Mesodermal cell (in vitro differentiated cells): ENCODE data around the gene TNF.

ENCODE experiments used
- H3K27ac ChIP-seq: 2 replicates; pipeline ENCODE4 v1.7.0; 2013; ENCODE audit warnings: mild to moderate bottlenecking, low read depth, low read length, moderate library complexity; ENCODE audit not compliant: severe bottlenecking
- H3K36me3 ChIP-seq: 2 replicates; pipeline ENCODE4 v1.7.1; 2013; ENCODE audit warnings: mild to moderate bottlenecking, low read length, moderate library complexity; ENCODE audit not compliant: control insufficient read depth, insufficient read depth
- H3K4me1 ChIP-seq: one replicate; pipeline ENCODE4 v1.7.1; 2013; ENCODE audit warnings: mild to moderate bottlenecking, low read length; ENCODE audit not compliant: insufficient read depth, control insufficient read depth, poor library complexity, severe bottlenecking
- H3K4me3 ChIP-seq: 2 replicates; pipeline ENCODE4 v1.7.0; 2013; ENCODE audit warnings: low read length, control low read depth, mild to moderate bottlenecking; ENCODE audit not compliant: insufficient read depth, poor library complexity, severe bottlenecking; ENCODE audit errors: extremely low read depth
- H3K9me3 ChIP-seq: 2 replicates; pipeline ENCODE4 v1.7.1; 2013; ENCODE audit warnings: mild to moderate bottlenecking, low read length, moderate library complexity; ENCODE audit not compliant: control insufficient read depth
- WGBS, 2 experiments: methylation state at CpG; one replicate each; pipeline ENCODE4 v1.1.5; 2013; ENCODE audit warnings: missing lambda C conversion rate in 2 of 2; ENCODE audit not compliant: insufficient coverage in 2 of 2; 5-methylcytosine and 5-hydroxymethylcytosine counted together

Gene TNF

DNA sequence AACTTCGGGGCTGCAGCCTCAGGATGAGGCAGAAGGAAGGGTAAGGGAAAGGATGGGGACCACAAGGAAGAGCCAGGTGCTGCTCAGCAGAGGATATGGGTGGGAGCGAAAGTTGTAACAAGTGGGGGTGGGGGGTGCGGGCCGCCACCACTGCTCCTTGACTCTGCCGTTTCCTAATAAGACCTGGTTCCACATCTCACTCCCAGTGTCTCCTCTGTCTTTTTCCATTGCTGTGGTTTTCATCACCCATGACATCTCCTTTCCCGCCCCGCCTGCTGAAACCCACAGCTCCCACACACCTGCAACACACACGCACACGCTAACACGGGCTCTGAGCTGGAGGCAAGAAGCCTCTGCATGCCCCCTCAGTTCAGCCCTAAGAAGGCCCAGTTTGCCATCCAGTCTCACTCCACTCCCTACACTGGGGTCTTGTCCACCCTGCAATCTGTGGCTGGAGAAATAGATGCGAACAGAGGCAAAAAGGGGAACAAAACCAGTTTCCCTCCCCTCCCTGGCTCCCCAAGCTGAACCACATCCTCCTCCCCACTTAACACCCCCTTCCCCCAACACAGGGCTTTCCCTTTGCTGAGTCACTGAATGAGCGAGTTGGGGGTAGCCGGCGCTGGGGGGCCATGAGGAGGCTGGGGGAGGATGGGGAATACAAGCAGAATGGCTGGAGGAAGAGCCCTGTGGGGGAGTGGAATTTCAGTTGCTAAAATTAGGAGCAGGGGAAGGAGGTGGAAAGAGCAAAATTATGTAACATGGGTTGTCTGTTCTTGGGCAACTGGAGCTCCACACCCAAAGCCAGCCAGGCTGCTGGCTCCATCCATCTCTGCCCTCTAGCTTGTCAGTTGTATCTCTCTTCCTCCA, 16.5 kb upstream of the TNF start:
- peaks cover 40% of the 10 kb centered on the region for H3K4me1 ChIP-seq
- H3K27ac ChIP-seq, result peak overlapping the region; percentile 97
- H3K9me3 ChIP-seq, result no peaks in the 10 kb centered on the region
- H3K36me3 ChIP-seq, result peaks cover 36% of the 10 kb centered on the region
- 95 to 97% methylated on average over 6 to 7 of the region's 14 CpGs for WGBS, 2 experiments
- H3K4me3 ChIP-seq, result no peak overlapping the region

DNA sequence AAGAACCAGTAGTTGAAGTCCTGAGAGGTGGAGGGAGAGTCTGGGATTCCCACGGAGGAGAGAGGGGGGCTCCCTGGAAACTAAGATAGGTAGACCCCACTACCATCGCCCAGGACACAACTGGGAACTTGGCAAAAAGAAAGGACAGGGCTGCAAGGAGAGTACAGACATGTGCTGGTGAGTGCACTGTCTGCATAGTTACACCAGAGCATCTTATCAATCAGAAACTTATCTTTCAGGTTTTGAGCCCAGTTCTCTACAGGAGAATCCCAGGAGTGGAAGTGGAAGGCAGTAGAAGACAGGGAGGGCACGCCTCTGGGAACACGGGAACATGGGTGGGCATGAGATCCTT, 15.8 kb upstream of the TNF start:
- H3K4me1 ChIP-seq, result peaks cover 42% of the 10 kb centered on the region
- peaks cover 29% of the 10 kb centered on the region for H3K36me3 ChIP-seq
- H3K4me3 ChIP-seq, result no peak overlapping the region
- 71 to 72% methylated on average over 3 to 4 of the region's 4 CpGs for WGBS, 2 experiments
- H3K9me3 ChIP-seq, result no peaks in the 10 kb centered on the region
- peak overlapping the region; percentile 97 for H3K27ac ChIP-seq

DNA sequence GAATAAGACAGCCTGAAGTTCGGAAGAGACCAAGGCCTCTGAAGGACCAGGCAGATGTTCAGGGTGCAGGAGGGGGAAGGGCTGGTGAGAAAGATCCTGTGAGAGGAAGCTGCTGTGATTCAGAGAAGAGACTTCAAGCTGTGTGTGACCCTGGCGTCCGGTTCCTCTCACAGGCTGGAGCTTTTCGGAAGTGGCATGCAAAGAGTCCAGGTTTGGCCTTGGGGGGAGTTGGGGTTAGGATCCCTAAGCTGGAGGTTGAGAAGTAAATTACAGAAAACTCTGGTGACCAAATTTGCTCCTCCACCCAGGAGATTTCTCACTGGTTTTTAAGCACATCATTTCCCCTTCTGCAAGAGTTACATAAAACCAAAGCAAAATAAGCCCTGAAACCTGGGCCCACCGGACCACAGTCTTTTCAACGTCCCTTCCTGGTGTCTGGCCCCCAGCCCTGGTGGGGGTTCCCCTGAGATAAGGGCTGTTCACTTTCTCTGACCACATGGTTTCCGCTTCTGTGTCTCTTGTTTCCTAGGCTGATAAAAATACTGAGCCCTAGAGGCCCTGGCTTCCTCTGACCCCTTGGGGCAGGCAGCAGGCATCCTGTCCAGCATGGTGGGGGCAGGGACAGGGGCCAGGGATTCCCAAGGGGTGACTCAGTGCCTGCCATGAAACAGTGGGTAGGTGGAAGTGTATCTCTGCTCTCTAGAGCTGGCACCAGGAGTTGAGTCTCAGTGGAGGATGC, 15.2 kb upstream of the TNF start:
- peak overlapping the region; percentile 9 for H3K4me3 ChIP-seq
- no peaks in the 10 kb centered on the region for H3K9me3 ChIP-seq
- H3K36me3 ChIP-seq, result peaks cover 27% of the 10 kb centered on the region
- WGBS, 2 experiments, result 73 to 79% methylated on average over 6 to 7 of the region's 7 CpGs
- H3K27ac ChIP-seq, result peak overlapping the region; percentile 97
- peaks cover 42% of the 10 kb centered on the region for H3K4me1 ChIP-seq

DNA sequence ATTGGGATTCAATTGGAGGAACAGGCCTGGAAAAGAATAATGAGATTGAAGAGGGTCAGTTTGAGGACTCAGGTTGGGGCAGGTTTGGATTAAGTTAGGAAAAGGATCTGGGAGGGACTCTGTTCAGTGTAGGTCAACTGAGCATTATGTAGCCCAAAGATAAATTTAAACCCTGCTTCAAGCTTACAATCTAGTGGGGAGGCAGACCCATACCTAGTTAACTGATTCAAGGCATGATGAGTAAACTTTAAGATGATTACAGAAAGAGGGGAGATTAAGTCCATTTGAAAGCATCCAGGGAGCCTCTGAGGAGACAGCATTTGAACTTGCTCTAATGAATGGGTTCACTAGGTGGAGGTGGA, 14.7 kb upstream of the TNF start:
- H3K4me1 ChIP-seq, result peaks cover 42% of the 10 kb centered on the region
- peak overlapping the region; percentile 97 for H3K27ac ChIP-seq
- no peaks in the 10 kb centered on the region for H3K9me3 ChIP-seq
- H3K36me3 ChIP-seq, result peaks cover 27% of the 10 kb centered on the region
- no peak overlapping the region for H3K4me3 ChIP-seq

DNA sequence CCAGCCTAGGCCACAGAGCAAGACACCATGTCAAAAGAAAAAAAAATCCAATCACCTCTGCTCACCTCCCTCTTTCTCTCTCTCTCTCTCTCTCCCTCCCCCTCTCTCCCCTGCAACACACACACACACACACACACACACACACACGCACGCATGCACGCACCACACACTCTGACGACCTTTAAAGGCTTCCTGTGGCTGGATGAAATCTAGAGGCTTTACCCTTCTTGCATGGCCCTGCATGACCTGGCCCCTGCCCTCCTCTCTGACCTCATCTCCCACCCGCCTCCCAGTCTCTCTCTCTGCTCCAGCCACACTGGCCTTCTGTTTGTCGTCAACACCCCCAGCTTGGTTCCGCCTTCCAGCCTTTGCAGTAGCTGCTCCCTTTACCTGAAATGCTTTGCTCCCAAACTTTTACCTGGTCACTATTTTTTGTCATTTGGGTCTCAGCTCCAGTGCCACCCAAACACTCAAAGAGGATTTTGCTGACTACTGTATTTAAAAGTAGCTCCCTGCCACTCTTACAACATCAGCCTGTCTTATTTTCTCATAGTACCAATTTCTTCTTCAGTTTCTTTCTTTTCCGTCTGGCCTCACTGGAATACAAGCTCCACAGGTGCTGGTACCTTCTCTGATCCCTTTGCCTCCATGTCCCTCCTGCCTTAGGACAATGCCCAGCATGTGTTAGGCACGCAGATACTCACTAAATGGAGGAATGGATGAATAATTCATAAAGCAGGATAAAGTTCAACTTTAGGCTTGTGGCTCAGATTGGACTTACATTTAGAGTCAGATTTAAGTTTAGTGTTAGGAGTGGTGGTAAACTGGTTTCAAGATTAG, 7.6 kb upstream of the TNF start:
- Histone ChIP-seq H3K4me3 (no peak overlapping the region), H3K36me3 (no peaks in the 10 kb centered on the region), H3K27ac (no peak overlapping the region), H3K9me3 (no peaks in the 10 kb centered on the region), H3K4me1 (peaks cover 18% of the 10 kb centered on the region)
- WGBS, 2 experiments, result 66 to 70% methylated on average over 5 to 6 of the region's 9 CpGs

DNA sequence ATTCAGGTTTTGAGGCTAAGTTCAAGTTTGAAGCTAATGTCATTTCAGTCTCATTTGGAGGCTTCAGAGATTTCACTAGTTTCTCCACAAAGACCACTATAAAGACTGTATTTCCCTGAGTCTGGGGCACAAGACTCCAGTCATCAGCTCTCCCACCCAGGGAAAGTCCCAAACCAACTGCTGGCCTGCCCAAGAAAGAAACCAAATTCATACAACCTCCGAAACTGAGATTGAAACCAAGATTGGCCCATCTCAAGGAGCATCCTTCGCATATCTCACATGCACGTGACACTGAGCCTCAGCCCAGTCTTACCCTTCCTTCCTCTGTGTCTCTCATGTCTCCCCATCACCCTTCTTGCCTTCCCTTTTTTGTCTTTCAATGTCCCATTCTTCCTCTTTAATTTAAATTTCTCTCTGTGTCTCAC, 6.8 kb upstream of the TNF start:
- Histone ChIP-seq H3K9me3 (no peaks in the 10 kb centered on the region), H3K4me1 (peaks cover 13% of the 10 kb centered on the region), H3K27ac (no peak overlapping the region), H3K4me3 (no peak overlapping the region), H3K36me3 (no peaks in the 10 kb centered on the region)
- 89 to 94% methylated on average over 3 of the region's 3 CpGs for WGBS, 2 experiments

DNA sequence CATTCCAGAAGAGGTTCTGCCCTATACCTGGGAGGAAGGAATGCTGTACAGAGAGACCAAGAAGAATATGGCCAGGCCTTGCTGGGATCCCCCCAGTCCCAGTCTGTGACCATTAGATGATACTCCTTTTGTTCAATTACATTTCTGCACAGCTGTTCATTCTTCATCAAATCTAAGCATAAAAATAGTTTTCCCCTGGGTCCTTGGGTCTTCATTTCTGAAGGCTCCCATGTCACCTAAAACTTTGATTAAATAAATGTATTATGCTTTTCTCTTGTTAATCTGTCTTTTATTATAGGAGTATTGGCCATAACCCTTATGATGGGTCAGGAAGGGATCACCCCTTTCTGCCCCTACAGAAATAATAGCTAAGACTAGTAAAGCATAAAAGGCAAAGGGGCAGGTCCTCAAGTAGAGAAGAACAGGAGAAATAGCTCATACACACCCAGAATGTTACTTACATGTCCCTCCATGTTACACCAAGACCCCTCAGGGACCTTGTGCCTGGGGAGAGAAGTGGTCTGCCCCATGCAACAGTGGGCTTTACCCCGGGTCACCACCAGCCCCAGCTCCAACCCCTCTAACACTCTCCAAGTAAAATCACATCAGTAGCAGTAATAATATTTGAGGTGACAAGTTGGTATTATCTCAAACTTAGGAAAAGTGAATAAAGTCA, 5.4 kb upstream of the TNF start:
- no peaks in the 10 kb centered on the region for H3K9me3 ChIP-seq
- no CpG with 5 or more reads among the region's 1 CpG for WGBS, 2 experiments
- H3K27ac ChIP-seq, result no peak overlapping the region
- H3K4me1 ChIP-seq, result peaks cover 8% of the 10 kb centered on the region
- H3K4me3 ChIP-seq, result no peak overlapping the region
- H3K36me3 ChIP-seq, result no peaks in the 10 kb centered on the region

DNA sequence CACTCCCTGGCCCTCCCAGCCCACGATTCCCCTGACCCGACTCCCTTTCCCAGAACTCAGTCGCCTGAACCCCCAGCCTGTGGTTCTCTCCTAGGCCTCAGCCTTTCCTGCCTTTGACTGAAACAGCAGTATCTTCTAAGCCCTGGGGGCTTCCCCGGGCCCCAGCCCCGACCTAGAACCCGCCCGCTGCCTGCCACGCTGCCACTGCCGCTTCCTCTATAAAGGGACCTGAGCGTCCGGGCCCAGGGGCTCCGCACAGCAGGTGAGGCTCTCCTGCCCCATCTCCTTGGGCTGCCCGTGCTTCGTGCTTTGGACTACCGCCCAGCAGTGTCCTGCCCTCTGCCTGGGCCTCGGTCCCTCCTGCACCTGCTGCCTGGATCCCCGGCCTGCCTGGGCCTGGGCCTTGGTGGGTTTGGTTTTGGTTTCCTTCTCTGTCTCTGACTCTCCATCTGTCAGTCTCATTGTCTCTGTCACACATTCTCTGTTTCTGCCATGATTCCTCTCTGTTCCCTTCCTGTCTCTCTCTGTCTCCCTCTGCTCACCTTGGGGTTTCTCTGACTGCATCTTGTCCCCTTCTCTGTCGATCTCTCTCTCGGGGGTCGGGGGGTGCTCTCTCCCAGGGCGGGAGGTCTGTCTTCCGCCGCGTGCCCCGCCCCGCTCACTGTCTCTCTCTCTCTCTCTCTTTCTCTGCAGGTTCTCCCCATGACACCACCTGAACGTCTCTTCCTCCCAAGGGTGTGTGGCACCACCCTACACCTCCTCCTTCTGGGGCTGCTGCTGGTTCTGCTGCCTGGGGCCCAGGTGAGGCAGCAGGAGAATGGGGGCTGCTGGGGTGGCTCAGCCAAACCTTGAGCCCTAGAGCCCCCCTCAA, 3.1 kb upstream of the TNF start, which contains the start of gene LTA:
Gene LTA (plus strand): TSS at position 249 of the 871 bp plus-strand sequence. CDS start 454 bp downstream, at position 703.
- no peaks in the 10 kb centered on the region for H3K36me3 ChIP-seq
- no peak within 1 kb of the TSS for H3K4me3 ChIP-seq
- 90 to 95% methylated on average over 19 to 26 of the region's 27 CpGs for WGBS, 2 experiments
- H3K4me1 ChIP-seq, result peaks cover 12% of the 10 kb centered on the region
- H3K9me3 ChIP-seq, result no peaks in the 10 kb centered on the region
- H3K27ac ChIP-seq, result no peak within 1 kb of the TSS

DNA sequence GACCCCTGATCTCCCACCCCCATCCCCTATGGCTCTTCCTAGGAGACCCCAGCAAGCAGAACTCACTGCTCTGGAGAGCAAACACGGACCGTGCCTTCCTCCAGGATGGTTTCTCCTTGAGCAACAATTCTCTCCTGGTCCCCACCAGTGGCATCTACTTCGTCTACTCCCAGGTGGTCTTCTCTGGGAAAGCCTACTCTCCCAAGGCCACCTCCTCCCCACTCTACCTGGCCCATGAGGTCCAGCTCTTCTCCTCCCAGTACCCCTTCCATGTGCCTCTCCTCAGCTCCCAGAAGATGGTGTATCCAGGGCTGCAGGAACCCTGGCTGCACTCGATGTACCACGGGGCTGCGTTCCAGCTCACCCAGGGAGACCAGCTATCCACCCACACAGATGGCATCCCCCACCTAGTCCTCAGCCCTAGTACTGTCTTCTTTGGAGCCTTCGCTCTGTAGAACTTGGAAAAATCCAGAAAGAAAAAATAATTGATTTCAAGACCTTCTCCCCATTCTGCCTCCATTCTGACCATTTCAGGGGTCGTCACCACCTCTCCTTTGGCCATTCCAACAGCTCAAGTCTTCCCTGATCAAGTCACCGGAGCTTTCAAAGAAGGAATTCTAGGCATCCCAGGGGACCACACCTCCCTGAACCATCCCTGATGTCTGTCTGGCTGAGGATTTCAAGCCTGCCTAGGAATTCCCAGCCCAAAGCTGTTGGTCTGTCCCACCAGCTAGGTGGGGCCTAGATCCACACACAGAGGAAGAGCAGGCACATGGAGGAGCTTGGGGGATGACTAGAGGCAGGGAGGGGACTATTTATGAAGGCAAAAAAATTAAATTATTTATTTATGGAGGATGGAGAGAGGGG, 1.9 kb upstream of the TNF start:
- WGBS, 2 experiments, result 86 to 88% methylated on average over 9 of the region's 9 CpGs

More for the DNA sequence above, 1.9 kb upstream of the TNF start:
- no peak overlapping the region for H3K4me3 ChIP-seq
- no peak overlapping the region for H3K27ac ChIP-seq
- peaks cover 10% of the 10 kb centered on the region for H3K4me1 ChIP-seq
- H3K9me3 ChIP-seq, result no peaks in the 10 kb centered on the region
- no peaks in the 10 kb centered on the region for H3K36me3 ChIP-seq
